Activated B cell treated with CpG ODN at 0.5 μM for 24 hours (primary cell): ENCODE results near the gene SPATA17. TPM values are rescaled to one million over a fixed set of nuclear protein-coding genes. Genes with fewer than 3 reads are reported as not detected.

ENCODE experiments used
- ATAC-seq: fragments of 200-7000 bp; cut with Tn5 transposase; one replicate; pipeline ENCODE4 v1.10.0; 2021; ENCODE audit warnings: low read depth, mild to moderate bottlenecking, moderate library complexity
- CTCF ChIA-PET: fragments of 350-600 bp; sonication (Branson Sonifier 250); formaldehyde crosslinking; loops from one replicate; lab custom pipeline; 2021; ENCODE audit warnings: antibody characterized with exemption; lab: Charles Lee
- POLR2A ChIA-PET: fragments of 350-600 bp; sonication (Branson Sonifier 250); formaldehyde crosslinking; loops from one replicate; lab custom pipeline; 2021; ENCODE audit warnings: antibody characterized with exemption; lab: Charles Lee
- DNase-seq: peaks from one replicate; pipeline ENCODE4 v3.0.0; 2022
- H3K27ac Mint-ChIP-seq: one replicate; pipeline ENCODE4 v1.8.0; 2020; ENCODE audit warnings: mixed read lengths
- H3K27me3 Mint-ChIP-seq: one replicate; pipeline ENCODE4 v1.8.0; 2021; ENCODE audit warnings: mixed read lengths
- H3K36me3 Mint-ChIP-seq: one replicate; pipeline ENCODE4 v1.8.0; 2021; ENCODE audit warnings: low read depth, mixed read lengths
- H3K4me1 Mint-ChIP-seq: one replicate; pipeline ENCODE4 v1.8.0; 2021; ENCODE audit warnings: mixed read lengths
- H3K4me3 Mint-ChIP-seq: one replicate; pipeline ENCODE4 v1.8.0; 2020; ENCODE audit warnings: mild to moderate bottlenecking, mixed read lengths
- H3K9me3 Mint-ChIP-seq: one replicate; pipeline ENCODE4 v1.8.0; 2020; ENCODE audit warnings: mixed read lengths
- CTCF ChIP-seq: fragments of 200-600 bp; IDR thresholded peaks from one replicate; pipeline ENCODE4 v1.8.0; 2022; ENCODE audit warnings: antibody characterized with exemption, mild to moderate bottlenecking
- intact Hi-C: fragments of 100-400 bp; cut with micrococcal nuclease; formaldehyde crosslinking; loops from one replicate; pipeline ENCODE4 v1.15.1; 2024
- total RNA-seq: library from RNA; stranded (reverse); gene quantifications from 2 replicates; pipeline ENCODE4 v1.2.3, GENCODE V29; 2022

SPATA17 gene
- total RNA-seq, 1 donor from 2014 or later, result not detected

GRCh38 chr1:217896490-217896889, 265.3 kb downstream of the SPATA17 start:
- POLR2A ChIA-PET, result no interaction called here
- no peak overlapping the region for H3K4me3 Mint-ChIP-seq
- no peaks in the 10 kb centered on the region for H3K4me1 Mint-ChIP-seq
- CTCF ChIA-PET, result no interaction called here
- ATAC-seq (no peak), DNase-seq (no peak)
- H3K27me3 Mint-ChIP-seq, result no peaks in the 10 kb centered on the region
- no peak for TF ChIP-seq CTCF
- intact Hi-C loops, result no loop called here
- no peaks in the 10 kb centered on the region for H3K36me3 Mint-ChIP-seq
- no peaks in the 10 kb centered on the region for H3K9me3 Mint-ChIP-seq
- no peak overlapping the region for H3K27ac Mint-ChIP-seq

GRCh38 chr1:217897100-217897499, 266.0 kb downstream of the SPATA17 start:
- H3K4me1 Mint-ChIP-seq, result no peaks in the 10 kb centered on the region
- H3K9me3 Mint-ChIP-seq, result no peaks in the 10 kb centered on the region
- no peaks in the 10 kb centered on the region for H3K27me3 Mint-ChIP-seq
- H3K27ac Mint-ChIP-seq, result no peak overlapping the region
- ChIA-PET POLR2A (no interaction called here), CTCF (no interaction called here)
- ATAC-seq (no peak), DNase-seq (no peak)
- intact Hi-C loops, result no loop called here
- no peak for TF ChIP-seq CTCF
- no peaks in the 10 kb centered on the region for H3K36me3 Mint-ChIP-seq
- no peak overlapping the region for H3K4me3 Mint-ChIP-seq

- no peaks in the 10 kb centered on the region for H3K4me1 Mint-ChIP-seq
- ChIA-PET CTCF (no interaction called here), POLR2A (no interaction called here)
- DNase-seq, result no peak
- no peak overlapping the region for H3K4me3 Mint-ChIP-seq
- no peak overlapping the region for H3K27ac Mint-ChIP-seq
- no peaks in the 10 kb centered on the region for H3K27me3 Mint-ChIP-seq
- no peak for TF ChIP-seq CTCF
- no peak for ATAC-seq
- intact Hi-C loops, result no loop called here
- no peaks in the 10 kb centered on the region for H3K9me3 Mint-ChIP-seq
- H3K36me3 Mint-ChIP-seq, result no peaks in the 10 kb centered on the region
These were observed 268.5 kb downstream of the SPATA17 start for GRCh38 chr1:217899614-217900013.

GRCh38 chr1:217907504-217907903, 276.4 kb downstream of the SPATA17 start:
- no peaks in the 10 kb centered on the region for H3K36me3 Mint-ChIP-seq
- POLR2A ChIA-PET, result no interaction called here
- DNase-seq, result no peak
- H3K27ac Mint-ChIP-seq, result no peak overlapping the region
- no peaks in the 10 kb centered on the region for H3K27me3 Mint-ChIP-seq
- no peak for ATAC-seq
- no peaks in the 10 kb centered on the region for H3K9me3 Mint-ChIP-seq
- no peak for TF ChIP-seq CTCF
- CTCF ChIA-PET, result no interaction called here
- intact Hi-C loops, result no loop called here
- no peaks in the 10 kb centered on the region for H3K4me1 Mint-ChIP-seq
- H3K4me3 Mint-ChIP-seq, result no peak overlapping the region

GRCh38 chr1:217910203-217910602, 279.1 kb downstream of the SPATA17 start:
- H3K36me3 Mint-ChIP-seq, result no peaks in the 10 kb centered on the region
- ChIA-PET CTCF (no interaction called here), POLR2A (no interaction called here)
- intact Hi-C loops, result no loop called here
- no peaks in the 10 kb centered on the region for H3K27me3 Mint-ChIP-seq
- TF ChIP-seq CTCF, result no peak
- DNase-seq (no peak), ATAC-seq (no peak)
- H3K27ac Mint-ChIP-seq, result no peak overlapping the region
- no peak overlapping the region for H3K4me3 Mint-ChIP-seq
- H3K9me3 Mint-ChIP-seq, result no peaks in the 10 kb centered on the region
- no peaks in the 10 kb centered on the region for H3K4me1 Mint-ChIP-seq
